Measurements from ENCODE around the gene COL5A1.

DNA sequence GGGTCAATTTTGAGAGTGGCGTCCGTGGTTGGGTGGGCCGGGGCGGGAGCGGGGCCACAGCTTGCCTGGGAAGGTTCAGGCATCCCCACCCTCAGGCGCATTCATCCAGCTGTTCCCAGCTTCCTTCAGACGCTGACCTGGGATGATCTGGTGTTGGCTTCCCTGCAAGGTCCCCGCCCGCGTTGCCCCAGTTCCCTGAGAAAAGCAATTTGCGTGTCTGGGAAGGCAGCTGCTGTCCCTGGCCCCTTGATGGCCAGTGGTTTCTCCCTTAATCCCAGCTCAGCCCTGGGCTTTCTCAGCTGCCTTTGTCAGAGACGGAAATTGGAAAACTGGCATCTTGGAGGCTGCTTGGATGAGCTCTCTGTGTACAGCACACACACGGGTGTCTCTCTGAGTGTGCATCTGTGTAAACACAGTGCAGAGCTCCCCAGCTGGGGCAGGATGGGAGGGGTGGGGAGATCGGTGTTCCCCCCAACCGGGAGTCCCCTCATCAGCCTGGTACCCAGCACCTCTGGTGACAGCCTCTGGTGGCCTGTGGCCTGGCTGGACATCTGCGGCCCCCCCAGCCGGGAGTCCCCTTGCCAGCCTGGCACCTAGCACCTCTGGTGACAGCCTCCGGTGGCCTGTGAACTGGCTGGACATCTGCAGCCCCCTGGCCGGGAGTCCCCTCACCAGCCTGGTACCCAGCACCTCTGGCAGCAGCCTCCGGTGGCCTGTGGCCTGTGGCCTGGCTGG, 94.0 kb downstream of the COL5A1 start:
- TF ChIP-seq GATA2 (IDR thresholded peaks at IDR 0.05; ENCODE audit: low read depth, low read length) = no peak
- no peak for TF ChIP-seq GATA3 (IDR thresholded peaks at IDR 0.05; ENCODE audit: low read depth, low read length)

All from SH-SY5Y (cell line).